ENCODE data around the gene SLC22A4.

Gene SLC22A4

DNA sequence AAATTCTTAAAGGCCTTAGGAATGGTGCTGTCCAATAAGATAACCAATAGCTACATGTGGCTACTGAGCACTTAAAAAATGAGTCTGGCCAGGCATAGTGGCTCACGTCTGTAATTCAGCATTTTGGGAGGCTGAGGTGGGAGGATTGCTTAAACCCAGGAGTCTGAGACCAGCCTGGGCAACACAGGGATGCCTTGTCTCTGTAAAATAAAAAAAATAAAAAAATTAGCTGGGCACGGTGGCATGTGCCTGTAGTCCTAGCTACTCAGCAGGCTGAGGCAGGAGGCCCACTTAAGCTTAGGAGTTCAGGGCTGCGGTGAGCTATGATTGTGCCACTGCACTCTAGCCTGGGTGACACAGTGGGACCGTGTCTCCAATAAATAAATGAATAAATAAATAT lies 74.0 kb downstream of the SLC22A4 start:
- Histone ChIP-seq H3K27me3 (ENCODE audit: control insufficient read depth in 2 of 2, insufficient read depth in 2 of 2, low read length in 2 of 2) (no peaks in the 10 kb centered on the region), H3K4me3 (ENCODE audit: low read length in 2 of 2) (peak overlapping the region in 1 of 2 donors; percentile 26), H3K27ac (ENCODE audit: low read depth in 2 of 2, low read length in 2 of 2) (no peak overlapping the region), H3K9me3 (ENCODE audit: control insufficient read depth in 2 of 2, low read length in 2 of 2) (no peaks in the 10 kb centered on the region), H3K4me1 (ENCODE audit: control insufficient read depth in 2 of 2, insufficient read depth in 2 of 2, low read length in 2 of 2) (peaks cover 21 to 26% of the 10 kb centered on the region in 2 donors), H3K9ac (ENCODE audit: low read depth in 1 of 2, low read length in 2 of 2) (no peak overlapping the region), H3K36me3 (ENCODE audit: control insufficient read depth in 2 of 2, insufficient read depth in 2 of 2, low read length in 2 of 2) (peaks cover 4 to 16% of the 10 kb centered on the region in 2 donors)

DNA sequence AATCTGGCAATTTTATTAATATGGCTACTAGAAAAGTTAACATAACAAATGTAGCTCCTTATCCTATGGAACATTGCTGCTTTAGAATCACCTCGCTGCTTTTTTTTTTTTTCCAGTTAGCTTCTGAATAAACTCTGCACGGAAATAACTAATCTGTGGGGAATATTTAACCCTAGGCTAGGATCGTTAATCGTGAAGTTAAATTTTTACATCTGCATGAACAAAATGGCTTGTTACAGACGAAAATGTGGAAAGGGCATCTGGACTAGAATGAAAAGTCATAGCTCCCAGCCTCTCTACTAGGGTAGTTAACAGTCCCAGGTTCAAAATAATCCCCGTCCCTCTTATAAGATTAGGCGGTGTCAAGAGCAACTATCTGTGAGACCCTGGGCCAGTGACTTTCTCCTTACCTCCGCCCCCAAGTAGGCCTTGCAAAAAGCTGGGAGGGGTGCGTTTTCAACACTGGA lies 74.8 kb downstream of the SLC22A4 start:
- Histone ChIP-seq H3K9me3 (ENCODE audit: control insufficient read depth in 2 of 2, low read length in 2 of 2) (no peaks in the 10 kb centered on the region), H3K36me3 (ENCODE audit: control insufficient read depth in 2 of 2, insufficient read depth in 2 of 2, low read length in 2 of 2) (peaks cover 0 to 11% of the 10 kb centered on the region in 2 donors)

DNA sequence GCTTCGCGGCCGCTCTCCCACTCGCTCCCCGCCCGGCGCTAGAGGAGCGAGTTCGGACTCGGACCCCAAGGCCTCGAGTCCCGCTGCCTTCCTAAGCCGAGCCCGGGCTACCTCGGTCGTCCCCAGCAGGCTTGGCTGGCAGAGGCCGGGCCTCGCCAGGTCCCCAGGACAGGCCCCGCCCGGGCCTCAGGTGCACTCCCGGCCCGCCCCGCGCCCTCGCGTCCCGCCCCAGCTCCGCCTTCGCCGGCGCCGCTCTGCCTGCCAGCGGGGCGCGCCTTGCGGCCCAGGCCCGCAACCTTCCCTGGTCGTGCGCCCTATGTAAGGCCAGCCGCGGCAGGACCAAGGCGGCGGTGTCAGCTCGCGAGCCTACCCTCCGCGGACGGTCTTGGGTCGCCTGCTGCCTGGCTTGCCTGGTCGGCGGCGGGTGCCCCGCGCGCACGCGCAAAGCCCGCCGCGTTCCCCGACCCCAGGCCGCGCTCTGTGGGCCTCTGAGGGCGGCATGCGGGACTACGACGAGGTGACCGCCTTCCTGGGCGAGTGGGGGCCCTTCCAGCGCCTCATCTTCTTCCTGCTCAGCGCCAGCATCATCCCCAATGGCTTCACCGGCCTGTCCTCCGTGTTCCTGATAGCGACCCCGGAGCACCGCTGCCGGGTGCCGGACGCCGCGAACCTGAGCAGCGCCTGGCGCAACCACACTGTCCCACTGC lies 75.4 kb downstream of the SLC22A4 start, which contains the start of gene SLC22A5:
Gene SLC22A5, plus strand, starts transcription at position 237 of the 707 bp plus-strand sequence. Its CDS starts 263 bp downstream, at position 500.
- Histone ChIP-seq H3K9me3 (ENCODE audit: control insufficient read depth in 2 of 2, low read length in 2 of 2) (no peaks in the 10 kb centered on the region), H3K9ac (ENCODE audit: low read depth in 1 of 2, low read length in 2 of 2) (peak within 1 kb of the TSS; percentile 92 to 95), H3K27me3 (ENCODE audit: control insufficient read depth in 2 of 2, insufficient read depth in 2 of 2, low read length in 2 of 2) (no peaks in the 10 kb centered on the region), H3K4me3 (ENCODE audit: low read length in 2 of 2) (peak within 1 kb of the TSS; percentile 78 to 94), H3K27ac (ENCODE audit: low read depth in 2 of 2, low read length in 2 of 2) (peak within 1 kb of the TSS; percentile 88 to 92), H3K4me1 (ENCODE audit: control insufficient read depth in 2 of 2, insufficient read depth in 2 of 2, low read length in 2 of 2) (peaks cover 21 to 26% of the 10 kb centered on the region in 2 donors), H3K36me3 (ENCODE audit: control insufficient read depth in 2 of 2, insufficient read depth in 2 of 2, low read length in 2 of 2) (peaks cover 0 to 11% of the 10 kb centered on the region in 2 donors)

More for the DNA sequence above, 74.8 kb downstream of the SLC22A4 start:
- peaks cover 21 to 26% of the 10 kb centered on the region in 2 donors for H3K4me1 ChIP-seq (ENCODE audit: control insufficient read depth in 2 of 2, insufficient read depth in 2 of 2, low read length in 2 of 2)
- peak overlapping the region; percentile 88 to 92 for H3K27ac ChIP-seq (ENCODE audit: low read depth in 2 of 2, low read length in 2 of 2)
- H3K4me3 ChIP-seq (ENCODE audit: low read length in 2 of 2), result peak overlapping the region; percentile 78 to 94
- H3K9ac ChIP-seq (ENCODE audit: low read depth in 1 of 2, low read length in 2 of 2), result peak overlapping the region; percentile 92 to 95
- H3K27me3 ChIP-seq (ENCODE audit: control insufficient read depth in 2 of 2, insufficient read depth in 2 of 2, low read length in 2 of 2), result no peaks in the 10 kb centered on the region

GRCh38 chr5:132370181-132370970 lies 76.2 kb downstream of the SLC22A4 start:
- peak overlapping the region; percentile 88 to 92 for H3K27ac ChIP-seq (ENCODE audit: low read depth in 2 of 2, low read length in 2 of 2)
- peak overlapping the region; percentile 78 to 94 for H3K4me3 ChIP-seq (ENCODE audit: low read length in 2 of 2)

GRCh38 chr5:132370971-132371602 lies 76.9 kb downstream of the SLC22A4 start:
- peak overlapping the region; percentile 24 to 95 for H3K9ac ChIP-seq (ENCODE audit: low read depth in 1 of 2, low read length in 2 of 2)
- H3K4me1 ChIP-seq (ENCODE audit: control insufficient read depth in 2 of 2, insufficient read depth in 2 of 2, low read length in 2 of 2), result peaks cover 21 to 26% of the 10 kb centered on the region in 2 donors
- H3K27ac ChIP-seq (ENCODE audit: low read depth in 2 of 2, low read length in 2 of 2), result peak overlapping the region; percentile 0 to 56

More at GRCh38 chr5:132370181-132370970, 76.2 kb downstream of the SLC22A4 start:
- peak overlapping the region; percentile 92 to 95 for H3K9ac ChIP-seq (ENCODE audit: low read depth in 1 of 2, low read length in 2 of 2)
- H3K9me3 ChIP-seq (ENCODE audit: control insufficient read depth in 2 of 2, low read length in 2 of 2), result no peaks in the 10 kb centered on the region
- H3K27me3 ChIP-seq (ENCODE audit: control insufficient read depth in 2 of 2, insufficient read depth in 2 of 2, low read length in 2 of 2), result no peaks in the 10 kb centered on the region
- H3K4me1 ChIP-seq (ENCODE audit: control insufficient read depth in 2 of 2, insufficient read depth in 2 of 2, low read length in 2 of 2), result peaks cover 21 to 26% of the 10 kb centered on the region in 2 donors
- peaks cover 0 to 9% of the 10 kb centered on the region in 2 donors for H3K36me3 ChIP-seq (ENCODE audit: control insufficient read depth in 2 of 2, insufficient read depth in 2 of 2, low read length in 2 of 2)

GRCh38 chr5:132371603-132371994 lies 77.4 kb downstream of the SLC22A4 start:
- peak overlapping the region; percentile 24 to 48 for H3K9ac ChIP-seq (ENCODE audit: low read depth in 1 of 2, low read length in 2 of 2)
- no peaks in the 10 kb centered on the region for H3K27me3 ChIP-seq (ENCODE audit: control insufficient read depth in 2 of 2, insufficient read depth in 2 of 2, low read length in 2 of 2)
- H3K4me1 ChIP-seq (ENCODE audit: control insufficient read depth in 2 of 2, insufficient read depth in 2 of 2, low read length in 2 of 2), result peaks cover 21 to 26% of the 10 kb centered on the region in 2 donors
- H3K36me3 ChIP-seq (ENCODE audit: control insufficient read depth in 2 of 2, insufficient read depth in 2 of 2, low read length in 2 of 2), result peaks cover 0 to 11% of the 10 kb centered on the region in 2 donors
- peak overlapping the region; percentile 78 to 94 for H3K4me3 ChIP-seq (ENCODE audit: low read length in 2 of 2)
- H3K9me3 ChIP-seq (ENCODE audit: control insufficient read depth in 2 of 2, low read length in 2 of 2), result no peaks in the 10 kb centered on the region
- H3K27ac ChIP-seq (ENCODE audit: low read depth in 2 of 2, low read length in 2 of 2), result peak overlapping the region; percentile 0 to 56

More at GRCh38 chr5:132370971-132371602, 76.9 kb downstream of the SLC22A4 start:
- peaks cover 0 to 11% of the 10 kb centered on the region in 2 donors for H3K36me3 ChIP-seq (ENCODE audit: control insufficient read depth in 2 of 2, insufficient read depth in 2 of 2, low read length in 2 of 2)
- H3K9me3 ChIP-seq (ENCODE audit: control insufficient read depth in 2 of 2, low read length in 2 of 2), result no peaks in the 10 kb centered on the region
- H3K27me3 ChIP-seq (ENCODE audit: control insufficient read depth in 2 of 2, insufficient read depth in 2 of 2, low read length in 2 of 2), result no peaks in the 10 kb centered on the region
- H3K4me3 ChIP-seq (ENCODE audit: low read length in 2 of 2), result peak overlapping the region; percentile 78 to 94

DNA sequence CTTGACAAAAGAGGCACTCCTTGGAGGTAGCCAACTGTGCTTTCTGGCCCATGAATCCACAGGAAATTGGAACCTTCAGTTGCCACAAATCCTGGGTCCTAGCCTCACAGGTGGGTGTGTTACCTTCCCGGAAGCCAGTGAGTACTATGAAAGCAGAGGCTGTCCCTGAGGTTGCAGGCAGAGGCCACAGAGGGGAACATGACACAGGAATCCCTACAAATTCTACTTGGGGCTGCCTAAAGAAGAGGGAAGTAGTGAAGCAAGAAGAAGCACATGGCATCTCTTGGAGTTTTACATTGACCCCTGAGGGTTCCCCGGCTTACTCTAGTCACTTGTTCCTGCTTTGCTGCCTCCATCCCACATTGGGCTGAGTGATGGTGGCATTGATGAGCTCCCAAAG lies 77.9 kb downstream of the SLC22A4 start:
- H3K9me3 ChIP-seq (ENCODE audit: control insufficient read depth in 2 of 2, low read length in 2 of 2), result no peaks in the 10 kb centered on the region
- peak overlapping the region in 1 of 2 donors; percentile 24 for H3K9ac ChIP-seq (ENCODE audit: low read depth in 1 of 2, low read length in 2 of 2)
- peaks cover 0 to 11% of the 10 kb centered on the region in 2 donors for H3K36me3 ChIP-seq (ENCODE audit: control insufficient read depth in 2 of 2, insufficient read depth in 2 of 2, low read length in 2 of 2)
- no peak overlapping the region for H3K27ac ChIP-seq (ENCODE audit: low read depth in 2 of 2, low read length in 2 of 2)
- H3K27me3 ChIP-seq (ENCODE audit: control insufficient read depth in 2 of 2, insufficient read depth in 2 of 2, low read length in 2 of 2), result no peaks in the 10 kb centered on the region
- peak overlapping the region in 1 of 2 donors; percentile 94 for H3K4me3 ChIP-seq (ENCODE audit: low read length in 2 of 2)
- H3K4me1 ChIP-seq (ENCODE audit: control insufficient read depth in 2 of 2, insufficient read depth in 2 of 2, low read length in 2 of 2), result peaks cover 21 to 26% of the 10 kb centered on the region in 2 donors

DNA sequence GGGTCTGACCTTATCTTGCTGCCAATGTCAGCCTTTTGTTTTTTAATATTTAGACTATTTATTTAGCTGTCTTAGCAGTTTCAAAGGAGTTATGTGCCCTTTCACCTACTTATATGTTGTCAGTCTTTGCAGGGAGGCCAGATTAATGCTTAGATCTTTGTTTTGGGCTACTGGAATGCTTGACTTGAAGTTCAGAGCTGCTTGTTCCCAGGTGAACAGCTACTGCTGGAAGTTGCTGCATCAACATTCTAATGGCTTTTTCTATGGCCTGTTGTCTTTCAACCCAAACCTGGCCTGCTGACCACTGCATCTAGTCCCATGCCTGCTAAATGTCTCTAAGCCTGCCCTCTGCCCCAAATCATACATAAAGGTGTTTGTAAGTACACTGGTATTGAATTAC lies 78.3 kb downstream of the SLC22A4 start:
- Histone ChIP-seq H3K4me1 (ENCODE audit: control insufficient read depth in 2 of 2, insufficient read depth in 2 of 2, low read length in 2 of 2) (peaks cover 21 to 26% of the 10 kb centered on the region in 2 donors), H3K9ac (ENCODE audit: low read depth in 1 of 2, low read length in 2 of 2) (no peak overlapping the region), H3K9me3 (ENCODE audit: control insufficient read depth in 2 of 2, low read length in 2 of 2) (no peaks in the 10 kb centered on the region), H3K27ac (ENCODE audit: low read depth in 2 of 2, low read length in 2 of 2) (no peak overlapping the region), H3K4me3 (ENCODE audit: low read length in 2 of 2) (peak overlapping the region in 1 of 2 donors; percentile 94), H3K27me3 (ENCODE audit: control insufficient read depth in 2 of 2, insufficient read depth in 2 of 2, low read length in 2 of 2) (no peaks in the 10 kb centered on the region), H3K36me3 (ENCODE audit: control insufficient read depth in 2 of 2, insufficient read depth in 2 of 2, low read length in 2 of 2) (peaks cover 0 to 11% of the 10 kb centered on the region in 2 donors)

DNA sequence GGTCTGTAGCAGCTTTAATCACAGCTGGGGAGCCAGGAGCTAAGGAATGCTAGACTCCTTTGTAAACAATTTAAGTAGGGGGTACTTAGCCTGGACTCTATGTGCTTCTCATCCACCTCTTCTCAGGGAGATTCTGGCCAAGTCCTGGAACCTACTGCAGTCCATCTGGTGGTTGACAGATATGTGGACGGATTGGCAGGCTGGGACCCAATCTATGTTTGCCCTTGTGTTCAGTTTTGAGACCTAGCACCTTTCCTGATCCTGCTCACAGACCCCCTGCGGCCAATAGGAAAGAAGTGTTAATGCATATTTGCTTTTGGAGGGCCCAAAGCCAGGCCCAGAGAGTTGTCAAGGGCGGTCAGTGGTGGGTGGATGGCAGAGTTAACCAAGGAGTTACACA lies 81.8 kb downstream of the SLC22A4 start:
- no peak overlapping the region for H3K27ac ChIP-seq (ENCODE audit: low read depth in 2 of 2, low read length in 2 of 2)

More for the DNA sequence above, 81.8 kb downstream of the SLC22A4 start:
- Histone ChIP-seq H3K4me1 (ENCODE audit: control insufficient read depth in 2 of 2, insufficient read depth in 2 of 2, low read length in 2 of 2) (peaks cover 8 to 20% of the 10 kb centered on the region in 2 donors), H3K36me3 (ENCODE audit: control insufficient read depth in 2 of 2, insufficient read depth in 2 of 2, low read length in 2 of 2) (peaks cover 13 to 35% of the 10 kb centered on the region in 2 donors), H3K4me3 (ENCODE audit: low read length in 2 of 2) (no peak overlapping the region), H3K9me3 (ENCODE audit: control insufficient read depth in 2 of 2, low read length in 2 of 2) (no peaks in the 10 kb centered on the region), H3K9ac (ENCODE audit: low read depth in 1 of 2, low read length in 2 of 2) (no peak overlapping the region), H3K27me3 (ENCODE audit: control insufficient read depth in 2 of 2, insufficient read depth in 2 of 2, low read length in 2 of 2) (no peaks in the 10 kb centered on the region)
